IMR-90 (cell line): ENCODE results near the gene GLCCI1. TPM values are rescaled to one million over a fixed set of nuclear protein-coding genes. Genes with fewer than 3 reads are reported as not detected.

Experiments used
- ATAC-seq: fragments of 200-7000 bp; cut with Tn5 transposase; 2 replicates; pipeline ENCODE4 v1.9.1; 2020; ENCODE audit warnings: low read depth, mild to moderate bottlenecking, moderate library complexity
- BruUV-seq: library from RNA; stranded (reverse); fragments of 400-500 nt; replicated peaks from 2 replicates; lab custom pipeline; 2021; lab: Mats Ljungman, UMichigan
- CTCF ChIA-PET: fragments of 300-600 bp; formaldehyde crosslinking; extraction: SDS; loops from one replicate; lab custom pipeline; 2021; ENCODE audit warnings: antibody characterized with exemption; lab: Yijun Ruan, JAX
- POLR2A ChIA-PET: fragments of 300-600 bp; sonication (Branson Sonifier 250); formaldehyde crosslinking; loops from one replicate; lab custom pipeline; 2022; ENCODE audit warnings: antibody characterized with exemption; ENCODE audit not compliant: unreplicated experiment; lab: Charles Lee
- DNase-seq: peaks from one replicate; pipeline ENCODE4 v3.0.0; 2013
- H2AFZ ChIP-seq: replicated peaks from 2 replicates; pipeline ENCODE3; 2013; ENCODE audit warnings: low read length, mild to moderate bottlenecking; ENCODE audit not compliant: poor library complexity
- H2AK5ac ChIP-seq: 2 replicates; pipeline ENCODE4 v1.6.1; 2013; ENCODE audit warnings: low read depth, low read length, inconsistent platforms
- H2AK9ac ChIP-seq: replicated peaks from 2 replicates; pipeline ENCODE3; 2013; ENCODE audit warnings: mild to moderate bottlenecking, low read depth, low read length, moderate library complexity; ENCODE audit not compliant: poor library complexity
- H2BK120ac ChIP-seq: 2 replicates; pipeline ENCODE4 v1.6.1; 2013; ENCODE audit warnings: low read depth, low read length, inconsistent platforms
- H2BK15ac ChIP-seq: 3 replicates; pipeline ENCODE4 v1.6.1; 2013; ENCODE audit warnings: low read depth, low read length, inconsistent platforms
- H2BK20ac ChIP-seq: 2 replicates; pipeline ENCODE4 v1.6.1; 2013; ENCODE audit warnings: low read depth, mild to moderate bottlenecking, inconsistent platforms, low read length, moderate library complexity
- H2BK5ac ChIP-seq: 2 replicates; pipeline ENCODE4 v1.6.1; 2013; ENCODE audit warnings: mild to moderate bottlenecking, low read depth, low read length, inconsistent platforms; ENCODE audit not compliant: poor library complexity, severe bottlenecking
- H3K14ac ChIP-seq: replicated peaks from 2 replicates; pipeline ENCODE4 v1.6.1; 2013; ENCODE audit warnings: low read depth, low read length, inconsistent platforms
- H3K18ac ChIP-seq: 2 replicates; pipeline ENCODE4 v1.6.1; 2013; ENCODE audit warnings: low read depth, low read length, control low read depth
- H3K23ac ChIP-seq: 2 replicates; pipeline ENCODE4 v1.6.1; 2013; ENCODE audit warnings: low read depth, low read length, inconsistent platforms
- H3K27ac ChIP-seq: 2 replicates; pipeline ENCODE4 v1.5.1; 2013; ENCODE audit warnings: mild to moderate bottlenecking, control low read depth, low read length; ENCODE audit not compliant: insufficient read depth
- H3K27me3 ChIP-seq: 2 replicates; pipeline ENCODE4 v1.6.1; 2013; ENCODE audit warnings: low read length; ENCODE audit not compliant: control insufficient read depth, insufficient read depth
- H3K36me3 ChIP-seq: 2 replicates; pipeline ENCODE4 v1.6.1; 2013; ENCODE audit warnings: low read length, mixed read lengths; ENCODE audit not compliant: control insufficient read depth, insufficient read depth
- H3K4ac ChIP-seq: 2 replicates; pipeline ENCODE4 v1.6.1; 2013; ENCODE audit warnings: low read depth, low read length, inconsistent platforms
- H3K4me1 ChIP-seq: 2 replicates; pipeline ENCODE4 v1.6.1; 2013; ENCODE audit warnings: low read length, mixed read lengths; ENCODE audit not compliant: control insufficient read depth, insufficient read depth
- H3K4me2 ChIP-seq: 2 replicates; pipeline ENCODE4 v1.6.1; 2013; ENCODE audit warnings: low read depth, mild to moderate bottlenecking, control low read depth, low read length, moderate library complexity
- H3K4me3 ChIP-seq: 2 replicates; pipeline ENCODE4 v1.5.1; 2013; ENCODE audit warnings: low read depth, mild to moderate bottlenecking, control low read depth, low read length, moderate library complexity; ENCODE audit not compliant: insufficient read depth
- H3K56ac ChIP-seq: 2 replicates; pipeline ENCODE4 v1.6.1; 2013; ENCODE audit warnings: low read length, inconsistent platforms; ENCODE audit not compliant: insufficient read depth; ENCODE audit errors: extremely low read depth
- H3K79me1 ChIP-seq, 2 experiments: 2 replicates each; pipeline ENCODE4 v1.6.1; 2013; ENCODE audit warnings: low read length in 2 of 2, inconsistent platforms in 1 of 2, low read depth in 1 of 2
- H3K9ac ChIP-seq: 2 replicates; pipeline ENCODE4 v1.6.1; 2013; ENCODE audit warnings: low read depth, low read length, control low read depth
- H3K9me1 ChIP-seq: 2 replicates; pipeline ENCODE4 v1.6.1; 2013; ENCODE audit warnings: low read length, inconsistent platforms; ENCODE audit not compliant: insufficient read depth
- H3K9me3 ChIP-seq: 2 replicates; pipeline ENCODE4 v1.6.1; 2013; ENCODE audit warnings: low read length; ENCODE audit not compliant: control insufficient read depth, insufficient read depth
- H4K20me1 ChIP-seq: 2 replicates; pipeline ENCODE4 v1.6.1; 2013; ENCODE audit warnings: low read length, inconsistent platforms; ENCODE audit not compliant: insufficient read depth
- H4K5ac ChIP-seq: 2 replicates; pipeline ENCODE4 v1.6.1; 2013; ENCODE audit warnings: mild to moderate bottlenecking, low read depth, low read length, control low read depth
- H4K8ac ChIP-seq, 2 experiments: 2 replicates each; pipeline ENCODE4 v1.6.1; 2013; ENCODE audit warnings: low read depth in 2 of 2, low read length in 2 of 2, control low read depth in 1 of 2, inconsistent platforms in 1 of 2
- H4K91ac ChIP-seq: 2 replicates; pipeline ENCODE4 v1.6.1; 2013; ENCODE audit warnings: low read depth, low read length, inconsistent platforms; ENCODE audit not compliant: insufficient read depth
- BHLHE40 ChIP-seq: fragments of 150-350 bp; IDR thresholded peaks from 2 replicates; pipeline ENCODE4 v1.6.1; 2016; ENCODE audit warnings: mild to moderate bottlenecking, low read depth, low read length
- CEBPB ChIP-seq: IDR thresholded peaks from 2 replicates; pipeline ENCODE4 v1.6.1; 2012; ENCODE audit warnings: low read depth, low read length, improper control_type of control experiment
- FOS ChIP-seq: fragments of 150-350 bp; IDR thresholded peaks from 2 replicates; pipeline ENCODE4 v1.6.1; 2016; ENCODE audit warnings: low read depth, low read length
- MXI1 ChIP-seq: IDR thresholded peaks from 2 replicates; pipeline ENCODE4 v1.6.1; 2012; ENCODE audit warnings: low read depth, mild to moderate bottlenecking, low read length, moderate library complexity, borderline replicate concordance
- NFE2L2 ChIP-seq: fragments of 150-350 bp; IDR thresholded peaks from 2 replicates; pipeline ENCODE4 v1.6.1; 2016; ENCODE audit warnings: low read depth, mild to moderate bottlenecking, low read length
- RAD21 ChIP-seq: IDR thresholded peaks from 2 replicates; pipeline ENCODE4 v1.6.1; 2012; ENCODE audit warnings: low read length, improper control_type of control experiment
- RCOR1 ChIP-seq: IDR thresholded peaks from 2 replicates; pipeline ENCODE4 v1.6.1; 2012; ENCODE audit warnings: mild to moderate bottlenecking, low read length, improper control_type of control experiment; ENCODE audit not compliant: insufficient replicate concordance
- RFX5 ChIP-seq: IDR thresholded peaks from 2 replicates; pipeline ENCODE4 v1.8.0; 2012; ENCODE audit warnings: low read depth, mild to moderate bottlenecking, low read length, moderate library complexity
- SMC3 ChIP-seq: fragments of 150-350 bp; IDR thresholded peaks from 2 replicates; pipeline ENCODE4 v1.6.1; 2016; ENCODE audit warnings: low read depth, mild to moderate bottlenecking, antibody characterized with exemption, low read length, moderate library complexity
- whole genome bisulfite sequencing, 2 experiments: methylation state at CpG; one replicate each; pipeline versions ENCODE4 v1.1.5 to v1.1.7; 2013; ENCODE audit warnings: missing lambda C conversion rate in 2 of 2; ENCODE audit not compliant: insufficient read length in 1 of 2; ENCODE audit errors: extremely low coverage in 2 of 2; 5-methylcytosine and 5-hydroxymethylcytosine counted together
- dilution Hi-C: fragments of 300-500 bp; cut with HindIII; formaldehyde crosslinking; loops from one replicate; pipeline ENCODE4 v1.14.3; 2018; ENCODE audit warnings: low sequenced_read_pairs; ENCODE audit not compliant: unreplicated experiment
- in situ Hi-C: fragments of 300-500 bp; cut with MboI; formaldehyde crosslinking; loops from 3 replicates; pipeline ENCODE4 v1.14.3; 2019; ENCODE audit warnings: low sequenced_read_pairs, inconsistent platforms, mixed read lengths
- intact Hi-C: fragments of 100-400 bp; cut with micrococcal nuclease; formaldehyde crosslinking; loops from 2 replicates; pipeline ENCODE4 v1.10.0; 2022
- polyA plus RNA-seq, 3 experiments: library from polyadenylated mRNA; depleted of rRNA; stranded (reverse); fragments of >200 nt; gene quantifications; 2 replicates each; pipeline ENCODE4 v1.2.3, GENCODE V29; 2012; ENCODE audit warnings: low replicate concordance in 1 of 3
- total RNA-seq: library from RNA; depleted of rRNA; stranded (reverse); fragments of >200 nt; gene quantifications from 2 replicates; pipeline ENCODE4 v1.2.3, GENCODE V29; 2012
- TF ChIP-seq, protein P1 (sequence below): fragments of 150-350 bp; IDR thresholded peaks from 2 replicates; pipeline ENCODE4 v1.6.1; 2016; ENCODE audit warnings: low read depth, mild to moderate bottlenecking, low read length, moderate library complexity, borderline replicate concordance

GLCCI1 gene
- total and polyA plus RNA-seq, 2 of the 4 experiments (the other 2 are of a cell fraction) = 4.1 to 6.2 TPM

GRCh38 chr7:7919449-7919945 lies 49.1 kb upstream of the GLCCI1 start:
- H3K4me2 ChIP-seq = no peak overlapping the region
- POLR2A ChIA-PET = interaction anchor here (0.6 kb wide), 1 partner anchor 333 kb away, joined by 3 read pairs; no protein-coding TSS in a partner anchor
- H3K14ac ChIP-seq = no peak overlapping the region
- H3K4ac ChIP-seq = no peak overlapping the region
- in situ Hi-C loops = no loop called here
- H3K9me3 ChIP-seq = no peaks in the 10 kb centered on the region
- no peak overlapping the region for H2BK20ac ChIP-seq
- H3K18ac ChIP-seq = no peak overlapping the region
- no peak overlapping the region for H2BK5ac ChIP-seq
- no peak overlapping the region for H3K23ac ChIP-seq
- no peak overlapping the region for H2AFZ ChIP-seq
- no peak overlapping the region for H2BK15ac ChIP-seq
- H2BK120ac ChIP-seq = no peak overlapping the region
- no TSS peak for BruUV-seq
- H3K56ac ChIP-seq = no peak overlapping the region
- no peak overlapping the region for H2AK5ac ChIP-seq
- no peak for ATAC-seq
- H2AK9ac ChIP-seq = no peak overlapping the region
- no peak overlapping the region for H3K4me3 ChIP-seq
- H3K27ac ChIP-seq = no peak overlapping the region
- H3K4me1 ChIP-seq = no peaks in the 10 kb centered on the region; the same call in 1 of the 2 replicates
- H4K8ac ChIP-seq = no peak overlapping the region
- no peak overlapping the region for H3K9ac ChIP-seq
- no peaks in the 10 kb centered on the region for H3K36me3 ChIP-seq
- no peaks in the 10 kb centered on the region for H3K79me1 ChIP-seq
- intact Hi-C loops = no loop called here
- no peak for TF ChIP-seq SMC3
- TF ChIP-seq MXI1 = no peak
- TF ChIP-seq, protein P1, sequence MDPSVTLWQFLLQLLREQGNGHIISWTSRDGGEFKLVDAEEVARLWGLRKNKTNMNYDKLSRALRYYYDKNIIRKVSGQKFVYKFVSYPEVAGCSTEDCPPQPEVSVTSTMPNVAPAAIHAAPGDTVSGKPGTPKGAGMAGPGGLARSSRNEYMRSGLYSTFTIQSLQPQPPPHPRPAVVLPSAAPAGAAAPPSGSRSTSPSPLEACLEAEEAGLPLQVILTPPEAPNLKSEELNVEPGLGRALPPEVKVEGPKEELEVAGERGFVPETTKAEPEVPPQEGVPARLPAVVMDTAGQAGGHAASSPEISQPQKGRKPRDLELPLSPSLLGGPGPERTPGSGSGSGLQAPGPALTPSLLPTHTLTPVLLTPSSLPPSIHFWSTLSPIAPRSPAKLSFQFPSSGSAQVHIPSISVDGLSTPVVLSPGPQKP = no peak
- TF ChIP-seq FOS = no peak
- TF ChIP-seq CEBPB = no peak
- no peak for TF ChIP-seq NFE2L2
- no peak for TF ChIP-seq RFX5
- no peak for TF ChIP-seq BHLHE40
- no peak for TF ChIP-seq RAD21
- no peak for TF ChIP-seq RCOR1
- H4K91ac ChIP-seq = no peak overlapping the region
- no CpG with 5 or more reads among the region's 2 CpGs for WGBS, 2 experiments
- DNase-seq = no peak
- CTCF ChIA-PET = interaction anchor here (1.0 kb wide), 1 partner anchor 9 kb away, joined by 3 read pairs; no protein-coding TSS in a partner anchor
- no peaks in the 10 kb centered on the region for H3K27me3 ChIP-seq
- H3K9me1 ChIP-seq = no peaks in the 10 kb centered on the region
- no peaks in the 10 kb centered on the region for H4K20me1 ChIP-seq
- no peak overlapping the region for H4K5ac ChIP-seq
- dilution Hi-C loops = no loop called here
